HG02571 (cell line): ENCODE results near the gene ZBTB43.
"Not testable (repeated sequence)": the region's sequence is repeated elsewhere in the genome, so short reads cannot be mapped to it uniquely, and the experiment has no call there.

Experiments used
- ATAC-seq: cut with Tn5 transposase; IDR thresholded peaks from one replicate; pipeline ENCODE4 v1.9.1; 2021; ENCODE audit warnings: mild to moderate bottlenecking, moderate library complexity; ENCODE audit not compliant: unreplicated experiment

ZBTB43 gene

DNA sequence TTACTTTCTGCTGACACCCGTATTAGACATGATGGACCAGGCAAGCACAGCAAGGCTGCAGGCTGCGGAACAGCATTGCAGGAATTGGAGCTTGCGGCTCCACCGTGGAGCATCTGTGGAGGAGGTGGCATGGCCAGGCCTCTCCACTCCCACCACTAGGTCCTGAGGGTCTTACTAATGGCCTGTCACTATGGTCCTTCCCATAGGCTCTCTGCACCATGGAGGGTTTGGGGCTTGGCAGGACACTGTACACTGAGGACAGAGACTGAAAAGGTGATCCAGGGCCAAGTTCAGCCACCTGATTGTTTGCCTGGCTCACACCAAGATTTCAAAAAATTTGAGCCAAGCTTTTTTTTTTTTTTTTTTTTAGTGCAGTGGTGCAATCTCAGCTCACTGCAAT is 14.3 kb upstream of the ZBTB43 start:
- ATAC-seq, result no peak

DNA sequence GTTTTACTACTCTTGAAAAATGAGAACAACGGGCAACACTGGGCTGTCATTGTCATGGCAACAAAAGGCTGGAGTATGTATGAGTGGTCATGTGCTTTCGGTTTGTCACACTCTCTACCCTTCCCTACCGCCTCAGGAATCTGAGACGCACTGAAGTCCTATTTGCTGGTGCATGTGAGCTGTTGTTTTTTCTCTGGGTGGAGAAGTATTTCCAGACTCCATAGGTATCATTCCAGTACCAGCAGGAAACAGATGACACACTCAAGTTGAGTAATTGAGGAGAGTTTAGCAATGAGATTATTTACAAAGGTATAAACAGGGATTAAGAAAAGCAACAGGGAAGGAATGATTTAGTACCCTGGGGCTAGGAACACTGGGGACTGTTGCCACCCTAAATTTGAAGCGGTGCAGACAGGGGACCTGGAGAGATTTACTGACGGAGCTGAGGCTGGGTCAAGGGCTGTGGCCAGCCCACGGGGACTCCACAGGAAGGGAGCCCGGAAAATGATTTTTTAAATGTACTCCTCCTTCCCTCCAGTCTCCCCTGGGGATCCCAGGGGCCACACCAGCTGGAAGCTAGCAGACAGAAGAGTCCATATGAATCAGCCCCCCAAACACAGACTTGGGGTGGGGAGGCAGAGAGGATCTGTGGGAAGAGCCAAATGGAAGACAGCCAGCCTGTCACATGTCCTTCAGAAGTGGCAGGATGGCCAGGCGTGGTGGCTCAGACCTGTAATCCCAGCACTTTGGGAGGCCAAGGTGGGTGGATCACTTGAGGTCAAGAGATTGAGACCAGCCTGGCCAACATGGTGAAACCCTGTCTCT is 13.2 kb upstream of the ZBTB43 start:
- no peak for ATAC-seq

DNA sequence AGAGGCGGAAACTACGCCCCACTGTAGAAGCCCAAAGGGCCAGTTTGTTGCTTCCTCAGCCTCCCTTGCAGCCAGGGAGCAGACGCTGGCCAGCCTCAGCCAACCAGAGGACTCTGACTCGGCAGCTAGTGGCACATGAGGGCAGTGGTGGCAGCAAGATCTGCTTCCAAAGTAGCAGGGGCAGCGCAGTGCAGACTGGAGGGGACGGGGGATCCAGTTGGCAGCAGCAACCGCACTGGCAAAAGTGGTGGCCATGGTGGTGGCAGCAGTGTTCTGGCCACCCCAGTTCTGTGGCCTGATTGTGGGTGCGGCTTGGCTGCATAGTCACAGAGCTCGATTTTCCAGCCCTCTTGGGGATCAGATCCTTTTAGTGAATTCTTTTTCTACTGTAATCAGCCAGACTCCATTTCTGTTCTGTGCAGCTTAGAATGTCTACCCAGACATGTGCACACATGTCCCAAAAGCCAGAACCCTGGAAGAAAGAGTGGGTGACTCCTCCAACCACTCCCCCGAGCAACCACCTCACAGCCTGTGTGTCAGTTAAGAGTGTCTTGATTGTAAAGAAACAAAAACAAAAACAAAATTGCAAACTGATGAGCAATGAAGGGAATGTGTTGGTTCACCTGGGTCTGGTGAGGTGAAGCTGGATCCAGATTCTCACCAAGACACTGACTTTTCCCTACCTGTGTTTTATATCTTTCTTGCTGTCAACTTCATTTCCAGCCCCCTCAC is 11.0 kb upstream of the ZBTB43 start:
- no peak for ATAC-seq

- no peak for ATAC-seq
Observed at GRCh38 chr9:126794441-126794840, 10.4 kb upstream of the ZBTB43 start.

DNA sequence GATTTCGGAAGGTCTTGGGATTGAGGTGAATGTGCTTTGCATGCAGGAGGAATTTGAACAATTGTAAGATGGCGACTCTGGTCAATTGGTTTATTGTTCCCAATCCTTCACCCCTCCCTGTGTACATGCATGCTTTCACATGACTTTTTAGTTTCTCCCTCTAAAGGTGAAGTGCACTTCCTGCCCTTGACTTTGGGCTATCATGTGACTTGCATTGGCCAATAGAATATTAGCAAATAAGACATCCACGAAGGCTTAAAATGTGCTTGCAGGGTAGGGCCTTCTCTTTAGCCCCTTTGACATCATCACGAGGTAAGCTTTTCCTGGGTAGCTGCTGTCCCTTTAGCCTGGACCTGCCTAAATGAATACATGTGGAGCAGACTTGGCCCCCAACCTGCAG is 8.1 kb upstream of the ZBTB43 start:
- ATAC-seq, result no peak

GRCh38 chr9:126797903-126798302 is 6.9 kb upstream of the ZBTB43 start:
- no peak for ATAC-seq

- no peak for ATAC-seq
Observed at GRCh38 chr9:126799034-126799433, 5.8 kb upstream of the ZBTB43 start.

DNA sequence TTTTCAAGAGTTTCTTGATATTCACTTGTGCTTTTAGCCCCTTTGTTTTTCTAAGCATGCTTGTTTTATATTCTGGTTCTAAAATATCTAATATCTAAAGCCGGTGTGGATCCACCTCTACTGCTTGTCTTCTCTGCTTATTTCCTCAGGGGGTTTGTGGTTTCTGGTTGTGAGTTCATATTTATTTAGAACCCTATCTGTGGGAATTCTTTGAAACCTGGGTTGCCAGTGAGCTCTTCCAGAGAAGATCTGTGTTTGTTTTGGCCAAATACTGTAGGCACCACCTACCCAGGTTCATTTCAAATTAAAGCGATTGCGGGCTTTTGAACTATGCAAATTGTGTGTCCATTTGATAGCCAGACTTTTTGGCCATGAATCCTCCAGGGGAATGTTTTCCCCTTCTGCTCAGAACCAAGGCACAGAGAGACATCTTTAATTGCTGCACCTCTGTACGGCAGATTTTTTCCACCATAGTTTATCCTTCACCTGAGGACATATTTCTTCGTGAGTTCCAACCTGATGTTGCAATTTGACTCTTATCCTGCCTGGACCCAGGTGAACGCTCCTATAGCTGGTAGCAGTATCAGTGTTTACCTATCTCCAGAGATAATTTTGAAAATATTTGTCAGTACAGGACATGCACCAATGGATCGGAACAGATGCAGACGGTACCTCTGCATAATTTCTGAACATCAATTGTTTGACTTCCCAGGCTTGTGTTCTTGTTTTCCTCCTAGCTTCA is 2.4 kb upstream of the ZBTB43 start:
- no peak for ATAC-seq

DNA sequence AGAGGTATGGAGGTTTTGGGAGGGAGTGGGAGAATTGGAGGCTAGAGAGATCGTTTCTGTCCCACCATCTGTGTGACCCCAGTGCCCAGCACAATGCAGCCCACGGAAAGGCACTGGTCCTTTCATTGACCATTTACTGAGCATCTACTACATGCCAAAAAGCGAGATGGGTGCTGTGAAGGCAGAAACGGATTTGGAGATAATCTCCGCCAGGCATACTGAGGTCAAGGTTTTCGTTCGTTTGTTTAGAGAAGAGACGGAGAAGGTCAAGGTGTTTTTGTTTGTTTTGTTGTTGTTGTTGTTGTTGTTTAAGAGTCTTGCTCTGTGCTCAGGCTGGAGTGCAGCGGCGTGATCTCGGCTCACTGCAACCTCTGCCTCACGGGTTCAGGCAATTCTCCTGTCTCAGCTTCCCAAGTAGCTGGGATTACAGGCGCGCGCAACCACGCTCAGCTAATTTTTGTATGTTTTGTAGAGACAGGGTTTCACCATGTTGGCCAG is 593 bp upstream of the ZBTB43 start:
- ATAC-seq, result no peak

- peak; percentile 60 for ATAC-seq
Observed at GRCh38 chr9:126805554-126806262, 868 bp downstream of the ZBTB43 start.

DNA sequence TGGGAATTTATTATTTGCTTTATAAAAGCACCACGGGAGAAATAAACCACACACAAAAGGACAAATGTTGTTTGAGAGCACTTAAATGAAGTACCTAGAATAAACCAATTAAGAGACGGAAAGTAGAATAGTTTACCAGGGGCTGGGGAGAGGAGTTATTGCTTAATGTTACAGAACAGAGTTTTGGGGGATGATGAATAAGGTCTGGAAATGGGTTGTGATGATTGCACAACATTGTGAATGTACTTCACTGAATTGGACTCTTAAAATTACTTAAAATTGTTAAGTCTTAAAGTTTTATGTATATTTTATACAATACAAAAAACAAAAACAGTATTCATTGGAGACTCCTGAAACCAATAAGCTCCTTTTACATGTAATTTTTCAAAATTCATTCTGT is 1.5 kb downstream of the ZBTB43 start:
- no peak for ATAC-seq

DNA sequence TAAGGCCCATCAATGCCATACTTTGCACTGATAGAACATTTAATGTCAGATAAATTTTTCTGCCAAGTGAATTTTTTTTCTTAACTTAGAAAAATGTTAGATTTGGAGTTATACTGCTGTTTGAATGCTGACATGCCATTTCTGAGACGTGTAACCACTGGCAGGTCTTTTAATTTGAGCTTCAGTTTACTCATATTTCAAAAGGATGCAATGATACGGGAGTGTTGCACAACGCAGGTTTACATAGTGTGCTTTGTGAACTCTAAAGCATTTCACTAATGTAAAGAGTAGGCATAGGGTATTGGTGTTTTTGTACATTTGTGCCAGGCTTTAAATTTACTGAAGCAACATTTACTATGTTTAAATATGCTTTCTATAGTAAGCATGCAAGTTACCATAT is 4.2 kb downstream of the ZBTB43 start:
- ATAC-seq, result no peak

DNA sequence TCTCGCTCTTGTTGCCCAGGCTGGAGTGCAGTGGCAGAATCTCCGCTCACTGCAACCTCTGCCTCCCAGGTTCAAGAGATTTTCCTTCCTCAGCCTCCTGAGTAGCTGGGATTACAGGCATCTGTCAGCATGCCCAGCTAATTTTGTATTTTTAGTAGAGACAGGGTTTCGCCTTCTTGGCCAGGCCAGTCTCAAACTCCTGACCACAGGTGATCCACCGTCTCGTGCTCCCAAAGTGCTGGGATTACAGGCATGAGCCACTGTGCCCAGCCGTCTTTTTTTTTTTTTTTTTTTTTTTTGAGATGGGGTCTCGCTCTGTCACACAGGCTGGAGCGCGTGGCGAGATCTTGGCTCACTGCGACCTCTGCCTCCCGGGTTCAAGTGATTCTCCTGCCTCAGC is 5.4 kb downstream of the ZBTB43 start:
- not testable (repeated sequence) for ATAC-seq

DNA sequence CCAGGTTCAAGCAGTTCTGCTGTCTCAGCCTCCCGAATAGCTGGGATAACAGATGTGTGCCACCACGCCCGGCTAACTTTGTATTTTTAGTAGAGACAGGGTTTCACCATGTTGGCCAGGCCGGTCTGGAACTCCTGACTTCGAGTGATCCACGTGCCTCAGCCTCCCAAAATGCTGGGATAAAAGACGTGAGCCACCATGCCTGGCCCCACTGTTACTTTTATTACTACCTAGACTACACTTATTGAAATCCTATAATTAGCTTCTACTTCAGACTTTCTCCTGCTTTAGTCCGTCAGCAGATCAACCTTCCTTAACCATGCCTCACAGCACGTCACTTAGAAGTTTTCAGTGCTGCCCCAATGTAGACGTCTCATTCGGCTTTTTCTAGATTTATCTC is 8.2 kb downstream of the ZBTB43 start:
- ATAC-seq, result no peak

GRCh38 chr9:126814091-126814490 is 9.3 kb downstream of the ZBTB43 start:
- no peak for ATAC-seq

DNA sequence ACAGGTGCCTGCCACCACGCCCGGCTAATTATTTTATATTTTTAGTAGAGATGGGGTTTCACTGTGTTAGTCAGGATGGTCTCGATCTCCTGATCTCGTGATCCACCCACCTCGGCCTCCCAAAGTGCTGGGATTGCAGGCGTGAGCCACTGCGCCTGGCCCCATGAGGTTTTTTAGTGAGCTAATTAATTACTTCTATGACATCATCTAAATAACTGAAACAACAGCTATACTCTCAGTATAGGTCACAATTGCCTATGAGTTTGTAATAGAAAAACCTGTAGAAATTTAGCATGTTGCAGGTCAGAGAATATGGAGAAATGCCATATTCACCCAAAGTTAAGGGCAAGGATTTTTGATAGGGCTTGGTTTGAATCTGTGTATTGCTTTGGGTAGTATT is 12.8 kb downstream of the ZBTB43 start:
- ATAC-seq, result not testable (repeated sequence)

DNA sequence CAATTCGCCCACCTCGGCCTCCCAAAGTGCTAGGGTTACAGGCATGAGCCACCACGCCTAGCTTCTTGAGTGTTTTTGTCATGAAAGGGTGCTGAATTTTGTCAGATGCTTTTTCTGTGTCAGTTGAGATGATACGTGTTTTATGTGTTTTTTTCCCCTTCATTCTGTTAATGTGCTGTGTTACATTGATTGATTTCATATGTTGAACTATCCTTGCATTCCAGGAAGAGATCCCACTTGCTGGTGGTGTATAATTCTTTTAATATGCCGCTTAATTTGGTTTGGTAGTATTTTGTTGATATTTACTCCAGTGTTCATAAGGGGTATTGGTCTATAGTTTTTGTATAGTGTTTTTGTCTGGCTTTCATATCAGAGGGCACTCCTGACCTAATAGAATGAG is 13.6 kb downstream of the ZBTB43 start:
- ATAC-seq, result no peak

- ATAC-seq, result no peak
Observed at GRCh38 chr9:126819482-126819881, 14.6 kb downstream of the ZBTB43 start.

DNA sequence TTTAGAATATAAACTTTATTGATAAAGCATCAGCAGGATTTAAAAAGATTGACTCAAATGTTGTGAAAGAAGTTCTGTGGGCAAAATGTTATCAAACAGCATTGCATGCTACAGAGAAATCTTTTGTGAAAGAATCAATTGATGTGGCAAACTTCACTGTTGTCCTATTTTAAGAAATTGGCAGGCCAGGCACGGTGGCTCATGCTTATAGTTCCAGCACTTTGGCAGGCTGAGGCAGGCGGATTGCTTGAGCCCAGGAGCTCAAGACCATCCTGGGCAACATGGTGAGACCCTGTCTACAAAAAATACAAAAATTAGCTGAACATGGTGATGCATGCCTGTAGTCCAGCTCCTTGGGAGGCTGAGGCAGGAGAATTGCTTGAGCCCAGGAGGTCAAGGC is 17.4 kb downstream of the ZBTB43 start:
- no peak for ATAC-seq

GRCh38 chr9:126822873-126823272 is 18.0 kb downstream of the ZBTB43 start:
- ATAC-seq, result no peak

DNA sequence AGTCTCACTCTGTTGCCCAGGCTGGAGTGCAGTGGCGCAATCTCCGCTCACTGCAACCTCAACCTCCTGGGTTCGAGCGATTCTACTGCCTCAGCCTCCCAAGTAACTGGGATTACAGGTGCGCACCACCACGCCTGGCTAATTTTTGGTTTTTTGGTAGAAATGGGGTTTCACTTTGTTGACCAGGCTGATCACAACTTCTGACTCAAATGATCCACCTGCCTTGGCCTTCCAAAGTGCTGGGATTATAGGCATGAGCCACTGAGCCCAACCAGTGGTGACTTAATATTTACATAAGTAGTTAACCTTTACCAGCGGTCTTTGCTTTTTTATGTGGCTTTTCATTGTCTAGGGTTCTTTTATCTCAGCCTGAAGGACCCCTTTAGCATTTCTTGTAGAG is 19.2 kb downstream of the ZBTB43 start:
- ATAC-seq, result not testable (repeated sequence)
